SH-SY5Y (cell line): ENCODE results near the gene NBL1.

ENCODE experiments used
- GATA2 ChIP-seq: IDR thresholded peaks from 2 replicates; pipeline ENCODE4 v1.6.1; 2011; ENCODE audit warnings: mild to moderate bottlenecking, low read depth, low read length
- GATA3 ChIP-seq: IDR thresholded peaks from 2 replicates; pipeline ENCODE4 v1.6.1; 2011; ENCODE audit warnings: low read depth, mild to moderate bottlenecking, low read length, moderate library complexity

NBL1 gene

GRCh38 chr1:19643602-19644394, at the start of gene NBL1:
NBL1 (plus strand) TSS chr1:19644311; CDS start chr1:19655031, 10,720 bp downstream.
- TF ChIP-seq GATA3 (no peak), GATA2 (no peak)

- no peak for TF ChIP-seq GATA2
- TF ChIP-seq GATA3: no peak
Observed at GRCh38 chr1:19596065-19596713, 47.9 kb upstream of the NBL1 start.

- no peak for TF ChIP-seq GATA2
- no peak for TF ChIP-seq GATA3
Observed at GRCh38 chr1:19596714-19597495, 47.2 kb upstream of the NBL1 start.

GRCh38 chr1:19597496-19598309, 46.4 kb upstream of the NBL1 start:
- TF ChIP-seq GATA3: no peak
- TF ChIP-seq GATA2: no peak

GRCh38 chr1:19599810-19600209, 44.3 kb upstream of the NBL1 start:
- TF ChIP-seq GATA2 (no peak), GATA3 (no peak)

GRCh38 chr1:19602486-19602885, 41.6 kb upstream of the NBL1 start:
- TF ChIP-seq GATA2: no peak
- no peak for TF ChIP-seq GATA3

GRCh38 chr1:19605967-19606366, 38.1 kb upstream of the NBL1 start:
- no peak for TF ChIP-seq GATA3
- no peak for TF ChIP-seq GATA2

- TF ChIP-seq GATA3: no peak
- no peak for TF ChIP-seq GATA2
Observed at GRCh38 chr1:19606817-19607642, 37.1 kb upstream of the NBL1 start.

- TF ChIP-seq GATA2 (no peak), GATA3 (no peak)
Observed at GRCh38 chr1:19608232-19608631, 35.9 kb upstream of the NBL1 start.

GRCh38 chr1:19610282-19610981, 33.7 kb upstream of the NBL1 start:
- TF ChIP-seq GATA3 (no peak), GATA2 (no peak)

- TF ChIP-seq GATA3: no peak
Observed at GRCh38 chr1:19612530-19612929, 31.6 kb upstream of the NBL1 start.

- TF ChIP-seq GATA3 (no peak), GATA2 (no peak)
Observed at GRCh38 chr1:19613171-19613703, 30.9 kb upstream of the NBL1 start.

GRCh38 chr1:19615438-19615837, 28.7 kb upstream of the NBL1 start:
- TF ChIP-seq GATA2 (no peak), GATA3 (no peak)
